Right ventricle myocardium inferior (tissue), 1 donor: ENCODE data around the gene UNC5A. TPM values are rescaled to one million over a fixed set of nuclear protein-coding genes. Genes with fewer than 3 reads are reported as not detected.
A peak's percentile ranks its signal among the peaks of the same experiment; 100 is the strongest.

Experiments
- ATAC-seq: fragments of 200-7000 bp; cut with Tn5 transposase; one replicate; pipeline ENCODE4 v1.9.1; 2020; ENCODE audit warnings: mild to moderate bottlenecking, moderate library complexity
- DNase-seq: peaks from one replicate; pipeline ENCODE4 v3.0.0; 2021; ENCODE audit errors: missing footprints
- intact Hi-C: fragments of 100-400 bp; cut with DNase I; formaldehyde crosslinking; loops from one replicate; pipeline ENCODE4 v1.11.0; 2022
- total RNA-seq: library from RNA; stranded (reverse); fragmentation: NEBNext Ultra II Directional; extraction: Animal tissue kit (Norgen Biotek cat#: 25700); gene quantifications from one replicate; pipeline ENCODE4 v1.2.1, GENCODE V29; 2021
- donor health status: DM: no; HTN: yes; CAD: no; lungs with severe emphysema.

UNC5A gene
- total RNA-seq, 1 donor from 2014 or later, result 0.08 TPM

GRCh38 chr5:176780176-176781053, 29.9 kb upstream of the UNC5A start:
- ATAC-seq (peak; percentile 12), DNase-seq (no peak)
- intact Hi-C loops, result no loop called here

GRCh38 chr5:176781054-176781375, 29.3 kb upstream of the UNC5A start:
- ATAC-seq (peak; percentile 70), DNase-seq (no peak)
- intact Hi-C loops, result no loop called here

- ATAC-seq (no peak), DNase-seq (no peak)
- intact Hi-C loops, result no loop called here
Observed at GRCh38 chr5:176781638-176782570, 28.5 kb upstream of the UNC5A start.

- ATAC-seq (no peak), DNase-seq (no peak)
- intact Hi-C loops, result no loop called here
Observed at GRCh38 chr5:176784218-176785165, 25.9 kb upstream of the UNC5A start.

GRCh38 chr5:176785184-176786145, 24.9 kb upstream of the UNC5A start:
- no peak for ATAC-seq
- intact Hi-C loops, result no loop called here

GRCh38 chr5:176787676-176788075, 22.7 kb upstream of the UNC5A start:
- ATAC-seq, result no peak
- intact Hi-C loops, result no loop called here

More at GRCh38 chr5:176785184-176786145, 24.9 kb upstream of the UNC5A start:
- DNase-seq, result no peak

GRCh38 chr5:176788091-176788490, 22.3 kb upstream of the UNC5A start:
- intact Hi-C loops, result no loop called here
- ATAC-seq (no peak), DNase-seq (no peak)

More at GRCh38 chr5:176787676-176788075, 22.7 kb upstream of the UNC5A start:
- DNase-seq, result no peak

- ATAC-seq (no peak), DNase-seq (peak; percentile 17)
- intact Hi-C loops, result no loop called here
Observed at GRCh38 chr5:176788941-176789872, 21.2 kb upstream of the UNC5A start.

GRCh38 chr5:176789873-176790615, 20.3 kb upstream of the UNC5A start:
- peak; percentile 56 for DNase-seq
- intact Hi-C loops, result no loop called here
- ATAC-seq, result no peak

- no peak for ATAC-seq
- peak; percentile 4 for DNase-seq
- intact Hi-C loops, result no loop called here
Observed at GRCh38 chr5:176790941-176791340, 19.4 kb upstream of the UNC5A start.

GRCh38 chr5:176792655-176793342, 17.6 kb upstream of the UNC5A start:
- ATAC-seq (no peak), DNase-seq (peak; percentile 37)
- intact Hi-C loops, result no loop called here

- DNase-seq, result peak; percentile 15
- intact Hi-C loops, result no loop called here
- no peak for ATAC-seq
Observed at GRCh38 chr5:176793343-176793699, 17.0 kb upstream of the UNC5A start.

GRCh38 chr5:176793736-176794135, 16.6 kb upstream of the UNC5A start:
- intact Hi-C loops, result no loop called here
- ATAC-seq, result no peak
- no peak for DNase-seq

GRCh38 chr5:176794509-176794908, 15.8 kb upstream of the UNC5A start:
- DNase-seq (peak; percentile 6), ATAC-seq (no peak)
- intact Hi-C loops, result no loop called here

GRCh38 chr5:176796411-176796810, 13.9 kb upstream of the UNC5A start:
- intact Hi-C loops, result no loop called here
- DNase-seq (peak; percentile 11), ATAC-seq (no peak)
